ENCODE results near the gene KIFC3.

The KIFC3 gene

GRCh38 chr16:57711993-57712392 lies 90.3 kb downstream of the KIFC3 start:
- DNase-seq (ENCODE audit: low read depth), result no peak
- TF ChIP-seq CTCF (IDR thresholded peaks at IDR 0.05; ENCODE audit: low read length, missing control alignments), result no peak
- H3K4me3 ChIP-seq (replicated peaks; ENCODE audit: low read depth, low read length), result no peak overlapping the region

- no peak for DNase-seq (ENCODE audit: low read depth)
- TF ChIP-seq CTCF (IDR thresholded peaks at IDR 0.05; ENCODE audit: low read length, missing control alignments), result no peak
Observed at GRCh38 chr16:57711346-57711745, 90.9 kb downstream of the KIFC3 start.

GRCh38 chr16:57709663-57710062 lies 92.6 kb downstream of the KIFC3 start:
- H3K4me3 ChIP-seq (replicated peaks; ENCODE audit: low read depth, low read length), result no peak overlapping the region
- DNase-seq (ENCODE audit: low read depth), result no peak
- TF ChIP-seq CTCF (IDR thresholded peaks at IDR 0.05; ENCODE audit: low read length, missing control alignments), result no peak

More at GRCh38 chr16:57711346-57711745, 90.9 kb downstream of the KIFC3 start:
- no peak overlapping the region for H3K4me3 ChIP-seq (replicated peaks; ENCODE audit: low read depth, low read length)

All from fibroblast of pulmonary artery (primary cell).